Suprapubic skin (tissue), 4 donors: ENCODE measurements around the gene RAD51D. TPM values are rescaled to one million over a fixed set of nuclear protein-coding genes. Genes with fewer than 3 reads are reported as not detected.
"Not testable (repeated sequence)": the region's sequence is repeated elsewhere in the genome, so short reads cannot be mapped to it uniquely, and the experiment has no call there.

Experiments
- DNase-seq, 2 donors: peaks; one replicate each; pipeline ENCODE4 v3.0.0-alpha.2; 2019; ENCODE audit warnings: low spot score in 2 of 2
- H3K27ac ChIP-seq: fragments of 200-600 bp; sonication (generic); one replicate; pipeline ENCODE4 v1.5.1; 2019
- H3K27me3 ChIP-seq: fragments of 200-600 bp; sonication (generic); one replicate; pipeline ENCODE4 v1.5.1; 2019
- H3K36me3 ChIP-seq: fragments of 200-600 bp; sonication (generic); one replicate; pipeline ENCODE4 v1.5.1; 2019
- H3K4me1 ChIP-seq: fragments of 200-600 bp; sonication (generic); one replicate; pipeline ENCODE4 v1.5.1; 2019
- H3K4me3 ChIP-seq: fragments of 200-600 bp; sonication (generic); one replicate; pipeline ENCODE4 v1.5.1; 2019; ENCODE audit warnings: mild to moderate bottlenecking
- H3K9me3 ChIP-seq: fragments of 200-600 bp; sonication (generic); one replicate; pipeline ENCODE4 v1.5.1; 2019
- CTCF ChIP-seq, 2 donors: fragments of 200-600 bp in 1 of 2; fragments of 450-650 bp in 1 of 2; sonication (generic) in 1 of 2; IDR thresholded peaks; one replicate each; pipeline ENCODE4 v1.5.1; 2016 to 2019; ENCODE audit warnings: antibody characterized with exemption in 2 of 2, mild to moderate bottlenecking in 1 of 2, moderate library complexity in 1 of 2
- EP300 ChIP-seq: sonication (generic); formaldehyde crosslinking; IDR thresholded peaks from one replicate; pipeline ENCODE4 v1.6.1; 2017; ENCODE audit warnings: antibody characterized with exemption
- POLR2A ChIP-seq, 2 donors: fragments of 450-650 bp; IDR thresholded peaks; one replicate each; pipeline ENCODE4 v1.6.1; 2017; ENCODE audit warnings: antibody characterized with exemption in 2 of 2, mild to moderate bottlenecking in 2 of 2, moderate library complexity in 2 of 2
- POLR2AphosphoS5 ChIP-seq, 3 donors: sonication (generic); formaldehyde crosslinking; IDR thresholded peaks; one replicate each; pipeline ENCODE4 v1.6.1; 2017; ENCODE audit warnings: antibody characterized with exemption in 3 of 3
- WGBS: methylation state at CpG from one replicate; pipeline ENCODE4 v1.1.5; 2018; 5-methylcytosine and 5-hydroxymethylcytosine counted together
- total RNA-seq, 4 donors: library from RNA; depleted of rRNA; stranded (reverse); fragments of >200 nt; gene quantifications; one replicate each; pipeline ENCODE4 v1.1.0, GENCODE V29; 2016

The RAD51D gene
- total RNA-seq, 4 donors from 2014 or later: 3.2 to 7.7 (median 6.4) TPM

- no peak overlapping the region for H3K27ac ChIP-seq
- WGBS: 85% methylated on average over 3 of the region's 3 CpGs
- peaks cover 27% of the 10 kb centered on the region for H3K4me1 ChIP-seq
- no peaks in the 10 kb centered on the region for H3K9me3 ChIP-seq
- no peaks in the 10 kb centered on the region for H3K36me3 ChIP-seq
- no peak overlapping the region for H3K4me3 ChIP-seq
- no peaks in the 10 kb centered on the region for H3K27me3 ChIP-seq
- TF ChIP-seq POLR2A (IDR thresholded peaks at IDR 0.05) (no peak), EP300 (no peak), POLR2AphosphoS5 (IDR thresholded peaks at IDR 0.05) (no peak), CTCF (IDR thresholded peaks at IDR 0.05) (no peak)
- no peak for DNase-seq
These were observed 70.8 kb downstream of the RAD51D start for GRCh38 chr17:35048685-35049379.

GRCh38 chr17:35046740-35047283 lies 72.8 kb downstream of the RAD51D start:
- no peak for DNase-seq
- peaks cover 11% of the 10 kb centered on the region for H3K4me1 ChIP-seq
- no peak overlapping the region for H3K27ac ChIP-seq
- TF ChIP-seq POLR2A (IDR thresholded peaks at IDR 0.05): no peak
- no peak for TF ChIP-seq EP300
- no peak for TF ChIP-seq POLR2AphosphoS5 (IDR thresholded peaks at IDR 0.05)
- TF ChIP-seq CTCF (IDR thresholded peaks at IDR 0.05): no peak
- no peak overlapping the region for H3K4me3 ChIP-seq
- WGBS: 64% methylated on average over 5 of the region's 5 CpGs
- H3K9me3 ChIP-seq: no peaks in the 10 kb centered on the region
- no peaks in the 10 kb centered on the region for H3K36me3 ChIP-seq
- no peaks in the 10 kb centered on the region for H3K27me3 ChIP-seq

- DNase-seq: no peak
- no peak overlapping the region for H3K27ac ChIP-seq
- no peaks in the 10 kb centered on the region for H3K9me3 ChIP-seq
- no peaks in the 10 kb centered on the region for H3K36me3 ChIP-seq
- H3K4me1 ChIP-seq: peaks cover 5% of the 10 kb centered on the region
- no peak overlapping the region for H3K4me3 ChIP-seq
- no peaks in the 10 kb centered on the region for H3K27me3 ChIP-seq
- no peak for TF ChIP-seq CTCF (IDR thresholded peaks at IDR 0.05)
- no peak for TF ChIP-seq POLR2A (IDR thresholded peaks at IDR 0.05)
- no peak for TF ChIP-seq POLR2AphosphoS5 (IDR thresholded peaks at IDR 0.05)
- TF ChIP-seq EP300: no peak
- WGBS: 79% methylated on average over 4 of the region's 4 CpGs
These were observed 73.4 kb downstream of the RAD51D start for GRCh38 chr17:35046245-35046644.

DNA sequence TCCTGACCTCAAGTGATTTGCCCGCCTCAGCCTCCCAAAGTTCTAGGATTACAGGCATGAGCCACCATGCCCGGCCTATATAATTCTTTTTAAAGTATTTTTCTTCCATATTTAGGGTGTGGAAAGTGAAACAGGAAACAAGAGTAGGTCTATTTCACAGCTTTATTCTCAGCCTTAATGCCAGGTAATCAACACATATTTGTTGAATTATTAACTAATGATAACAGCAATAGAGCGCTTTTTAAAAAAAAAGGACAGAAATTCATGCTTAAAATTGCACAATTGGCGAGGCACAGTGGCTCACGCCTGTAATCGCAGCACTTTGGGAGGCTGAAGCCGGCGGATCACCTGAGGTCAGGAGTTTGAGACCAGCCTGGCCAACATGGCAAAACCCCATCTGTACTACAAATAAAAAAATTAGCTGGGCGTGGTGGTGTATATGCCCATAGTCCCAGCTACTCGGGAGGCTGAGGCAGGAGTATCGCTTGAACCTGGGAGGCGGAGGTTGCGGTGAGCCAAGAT lies 74.1 kb downstream of the RAD51D start:
- not testable (repeated sequence) for H3K9me3 ChIP-seq, H3K27ac ChIP-seq, H3K36me3 ChIP-seq, H3K27me3 ChIP-seq, H3K4me3 ChIP-seq, H3K4me1 ChIP-seq, DNase-seq
- WGBS: 95% methylated on average over 13 of the region's 13 CpGs

- TF ChIP-seq EP300 (no peak), POLR2AphosphoS5 (IDR thresholded peaks at IDR 0.05) (no peak), CTCF (IDR thresholded peaks at IDR 0.05) (no peak)
- Histone ChIP-seq H3K27me3 (no peaks in the 10 kb centered on the region), H3K4me1 (no peaks in the 10 kb centered on the region), H3K9me3 (no peaks in the 10 kb centered on the region), H3K27ac (no peak overlapping the region), H3K36me3 (no peaks in the 10 kb centered on the region), H3K4me3 (no peak overlapping the region)
- WGBS: 89% methylated on average over 8 of the region's 8 CpGs
- DNase-seq: no peak
These were observed 75.5 kb downstream of the RAD51D start for GRCh38 chr17:35044181-35044580.

Other genes starting within 250 kb of the RAD51D start
- gene CCT6B, start 158.4 kb downstream of the RAD51D start, total RNA-seq: 1 to 10 TPM in 3 of 4 donors, under 1 TPM in 1; 0.49 to 3.3 (median 1.5) TPM
- 10 to 100 TPM; 10.0 to 16.1 (median 11.9) TPM for gene ZNF830, start 158.3 kb downstream of the RAD51D start, total RNA-seq
- gene LIG3, start 139.3 kb downstream of the RAD51D start, total RNA-seq: 10 to 100 TPM; 30.7 to 84.3 (median 40.9) TPM
- 10 to 100 TPM; 12.8 to 24.0 (median 16.6) TPM for gene RFFL, start 56.2 kb downstream of the RAD51D start, total RNA-seq
- not detected for gene FNDC8, start 1.8 kb upstream of the RAD51D start, total RNA-seq
- 10 to 100 TPM; 16.1 to 24.7 (median 20.1) TPM for gene NLE1, start 22.4 kb upstream of the RAD51D start, total RNA-seq
- gene UNC45B, start 28.0 kb upstream of the RAD51D start, total RNA-seq: not detected
- gene SLC35G3, start 74.5 kb upstream of the RAD51D start, total RNA-seq: not detected
- gene SLFN5, start 123.2 kb upstream of the RAD51D start, total RNA-seq: 10 to 100 TPM in 2 of 4 donors, 1 to 10 TPM in 2; 4.9 to 17.9 (median 9.1) TPM